NB4 (cell line): ENCODE measurements around the gene PDE11A.

Source experiments
- POLR2A ChIP-seq: IDR thresholded peaks from 2 replicates; pipeline ENCODE4 v1.6.1; 2011; ENCODE audit warnings: mild to moderate bottlenecking; ENCODE audit not compliant: insufficient read length; ENCODE audit errors: extremely low read depth
- TF ChIP-seq, protein P1 (sequence below): IDR thresholded peaks from one replicate; pipeline ENCODE4 v1.5.1; 2012; ENCODE audit warnings: low read depth, low read length

GRCh38 chr2:178074123-178075005 lies 1.8 kb upstream of the PDE11A start:
- TF ChIP-seq, protein P1, sequence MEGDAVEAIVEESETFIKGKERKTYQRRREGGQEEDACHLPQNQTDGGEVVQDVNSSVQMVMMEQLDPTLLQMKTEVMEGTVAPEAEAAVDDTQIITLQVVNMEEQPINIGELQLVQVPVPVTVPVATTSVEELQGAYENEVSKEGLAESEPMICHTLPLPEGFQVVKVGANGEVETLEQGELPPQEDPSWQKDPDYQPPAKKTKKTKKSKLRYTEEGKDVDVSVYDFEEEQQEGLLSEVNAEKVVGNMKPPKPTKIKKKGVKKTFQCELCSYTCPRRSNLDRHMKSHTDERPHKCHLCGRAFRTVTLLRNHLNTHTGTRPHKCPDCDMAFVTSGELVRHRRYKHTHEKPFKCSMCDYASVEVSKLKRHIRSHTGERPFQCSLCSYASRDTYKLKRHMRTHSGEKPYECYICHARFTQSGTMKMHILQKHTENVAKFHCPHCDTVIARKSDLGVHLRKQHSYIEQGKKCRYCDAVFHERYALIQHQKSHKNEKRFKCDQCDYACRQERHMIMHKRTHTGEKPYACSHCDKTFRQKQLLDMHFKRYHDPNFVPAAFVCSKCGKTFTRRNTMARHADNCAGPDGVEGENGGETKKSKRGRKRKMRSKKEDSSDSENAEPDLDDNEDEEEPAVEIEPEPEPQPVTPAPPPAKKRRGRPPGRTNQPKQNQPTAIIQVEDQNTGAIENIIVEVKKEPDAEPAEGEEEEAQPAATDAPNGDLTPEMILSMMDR: no peak
- no peak for TF ChIP-seq POLR2A
